Activated T-helper 1 cell treated with anti-CD3 and anti-CD28 coated beads, Interleukin-2, amount 50 U/mL, for 16 hours (primary cell): Measurements from ENCODE around the gene DLL1.
"Not testable (repeated sequence)": the region's sequence is repeated elsewhere in the genome, so short reads cannot be mapped to it uniquely, and the experiment has no call there.

Experiments used
- DNase-seq, 2 donors: peaks; one replicate each; pipeline ENCODE4 v3.0.0-alpha.2; 2020; ENCODE audit warnings: low read depth in 1 of 2, low spot score in 1 of 2

The DLL1 gene

GRCh38 chr6:170269151-170269845, 21.6 kb downstream of the DLL1 start:
- DNase-seq = no peak

- no peak for DNase-seq
Measured at GRCh38 chr6:170268216-170269129, 22.4 kb downstream of the DLL1 start.

GRCh38 chr6:170267688-170268087, 23.2 kb downstream of the DLL1 start:
- DNase-seq = no peak

GRCh38 chr6:170266061-170266825, 24.6 kb downstream of the DLL1 start:
- DNase-seq = no peak

- DNase-seq = no peak
Measured at GRCh38 chr6:170265655-170266054, 25.2 kb downstream of the DLL1 start.

- not testable (repeated sequence) for DNase-seq
Measured at GRCh38 chr6:170264644-170265043, 26.2 kb downstream of the DLL1 start.

- no peak for DNase-seq
Measured at GRCh38 chr6:170264086-170264485, 26.8 kb downstream of the DLL1 start.

GRCh38 chr6:170263410-170263809, 27.5 kb downstream of the DLL1 start:
- no peak for DNase-seq

- no peak for DNase-seq
Measured at GRCh38 chr6:170262489-170263088, 28.3 kb downstream of the DLL1 start.

GRCh38 chr6:170261643-170262488, 29.0 kb downstream of the DLL1 start:
- no peak for DNase-seq

GRCh38 chr6:170260686-170261085, 30.2 kb downstream of the DLL1 start:
- no peak for DNase-seq

GRCh38 chr6:170259278-170259677, 31.6 kb downstream of the DLL1 start:
- no peak for DNase-seq

- no peak for DNase-seq
Measured at GRCh38 chr6:170258407-170258806, 32.5 kb downstream of the DLL1 start.

GRCh38 chr6:170257376-170257775, 33.5 kb downstream of the DLL1 start:
- DNase-seq = no peak

- no peak for DNase-seq
Measured at GRCh38 chr6:170256641-170257040, 34.2 kb downstream of the DLL1 start.

GRCh38 chr6:170255426-170256125, 35.3 kb downstream of the DLL1 start:
- DNase-seq = no peak

GRCh38 chr6:170254315-170255213, 36.3 kb downstream of the DLL1 start:
- DNase-seq = no peak

GRCh38 chr6:170253910-170254269, 37.0 kb downstream of the DLL1 start:
- DNase-seq = no peak
